Central memory CD8-positive, alpha-beta T cell (primary cell): Measurements from ENCODE around the gene RAD51B.

Experiments
- ATAC-seq: fragments of 150-1000 bp; cut with Tn5 transposase; replicated peaks from 2 replicates; pipeline ENCODE4 v1.10.0; 2022; ENCODE audit warnings: mild to moderate bottlenecking, moderate FRiP score, moderate number of reproducible peaks; ENCODE audit not compliant: poor library complexity, severe bottlenecking; ENCODE audit errors: extremely low read depth
- DNase-seq, 2 donors: peaks; one replicate each; pipeline ENCODE4 v3.0.0; 2021; ENCODE audit warnings: low spot score in 2 of 2
- H3K27ac Mint-ChIP-seq: one replicate; pipeline ENCODE4 v1.8.0; 2022; ENCODE audit warnings: low read depth, mild to moderate bottlenecking, moderate library complexity, mixed read lengths
- H3K27me3 Mint-ChIP-seq: one replicate; pipeline ENCODE4 v1.8.0; 2022; ENCODE audit warnings: mixed read lengths
- H3K36me3 Mint-ChIP-seq: one replicate; pipeline ENCODE4 v1.8.0; 2022; ENCODE audit warnings: mild to moderate bottlenecking, moderate library complexity, mixed read lengths; ENCODE audit not compliant: insufficient read depth
- H3K4me1 Mint-ChIP-seq: one replicate; pipeline ENCODE4 v1.8.0; 2022; ENCODE audit warnings: mixed read lengths
- H3K4me3 Mint-ChIP-seq: one replicate; pipeline ENCODE4 v1.8.0; 2022; ENCODE audit warnings: mild to moderate bottlenecking, moderate library complexity, mixed read lengths
- H3K9me3 Mint-ChIP-seq: one replicate; pipeline ENCODE4 v1.8.0; 2022; ENCODE audit warnings: mixed read lengths

RAD51B gene

GRCh38 chr14:67944605-67945004 lies 125.0 kb downstream of the RAD51B start:
- Mint-ChIP-seq H3K36me3 (no peaks in the 10 kb centered on the region), H3K4me3 (no peak overlapping the region), H3K9me3 (no peaks in the 10 kb centered on the region), H3K4me1 (no peaks in the 10 kb centered on the region), H3K27ac (no peak overlapping the region), H3K27me3 (no peaks in the 10 kb centered on the region)
- DNase-seq (no peak), ATAC-seq (no peak)

- no peak for DNase-seq
- H3K9me3 Mint-ChIP-seq, result no peaks in the 10 kb centered on the region
- H3K27me3 Mint-ChIP-seq, result no peaks in the 10 kb centered on the region
- H3K27ac Mint-ChIP-seq, result no peak overlapping the region
- H3K4me1 Mint-ChIP-seq, result no peaks in the 10 kb centered on the region
- no peak for ATAC-seq
- no peak overlapping the region for H3K4me3 Mint-ChIP-seq
- H3K36me3 Mint-ChIP-seq, result no peaks in the 10 kb centered on the region
Observed at GRCh38 chr14:67949771-67950170, 130.2 kb downstream of the RAD51B start.

DNA sequence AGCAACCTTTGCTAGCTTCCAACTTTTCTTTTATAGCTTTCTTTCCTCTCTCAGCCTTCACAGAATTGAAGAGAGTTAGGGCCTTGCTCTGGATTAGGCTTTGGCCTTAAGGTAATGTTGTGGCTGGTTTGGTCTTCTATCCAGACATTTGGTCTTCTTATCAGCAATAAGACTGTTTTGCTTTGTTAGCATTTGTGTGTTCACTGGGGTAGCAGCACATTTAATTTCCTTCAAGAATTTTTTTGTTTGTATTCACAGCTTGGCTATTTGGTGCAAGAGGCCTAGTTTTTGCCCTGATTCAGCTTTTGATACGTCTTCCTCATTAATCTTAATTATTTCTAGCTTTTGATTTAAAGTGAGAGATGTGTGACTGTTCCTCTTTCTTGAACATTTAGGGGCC lies 130.8 kb downstream of the RAD51B start:
- Mint-ChIP-seq H3K4me1 (no peaks in the 10 kb centered on the region), H3K27me3 (no peaks in the 10 kb centered on the region), H3K27ac (no peak overlapping the region), H3K4me3 (no peak overlapping the region), H3K36me3 (no peaks in the 10 kb centered on the region), H3K9me3 (no peaks in the 10 kb centered on the region)
- DNase-seq (no peak), ATAC-seq (no peak)

DNA sequence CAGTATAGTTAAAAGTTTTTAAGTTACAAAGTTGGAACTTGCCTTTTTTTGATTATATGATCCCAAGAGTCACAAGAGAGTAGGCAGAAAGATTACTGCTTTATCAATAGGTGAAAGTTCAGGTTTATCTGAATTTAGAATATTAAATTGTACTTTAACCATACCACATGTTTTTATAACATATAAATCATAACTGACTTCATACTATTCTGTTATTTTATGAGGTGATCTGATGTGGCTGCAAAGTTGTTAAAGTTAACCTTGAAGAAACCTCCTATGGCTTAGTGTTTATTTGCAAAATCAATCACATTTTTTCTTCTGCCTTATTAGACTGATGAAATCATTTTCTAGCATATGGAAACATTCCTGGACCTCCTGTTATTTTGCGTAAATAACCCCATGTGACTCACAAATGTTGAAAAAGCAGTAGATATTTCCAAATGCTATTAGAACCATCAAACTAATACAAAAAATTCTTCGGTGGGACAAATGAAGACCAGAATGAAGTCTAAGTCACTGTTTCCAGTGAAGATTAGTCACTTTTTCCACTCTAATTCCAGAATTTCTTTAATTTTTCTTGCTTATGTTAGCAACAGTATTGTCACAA lies 132.1 kb downstream of the RAD51B start:
- no peak overlapping the region for H3K27ac Mint-ChIP-seq
- no peaks in the 10 kb centered on the region for H3K4me1 Mint-ChIP-seq
- no peaks in the 10 kb centered on the region for H3K27me3 Mint-ChIP-seq
- H3K9me3 Mint-ChIP-seq, result no peaks in the 10 kb centered on the region
- H3K4me3 Mint-ChIP-seq, result no peak overlapping the region
- ATAC-seq (no peak), DNase-seq (no peak)
- H3K36me3 Mint-ChIP-seq, result no peaks in the 10 kb centered on the region

DNA sequence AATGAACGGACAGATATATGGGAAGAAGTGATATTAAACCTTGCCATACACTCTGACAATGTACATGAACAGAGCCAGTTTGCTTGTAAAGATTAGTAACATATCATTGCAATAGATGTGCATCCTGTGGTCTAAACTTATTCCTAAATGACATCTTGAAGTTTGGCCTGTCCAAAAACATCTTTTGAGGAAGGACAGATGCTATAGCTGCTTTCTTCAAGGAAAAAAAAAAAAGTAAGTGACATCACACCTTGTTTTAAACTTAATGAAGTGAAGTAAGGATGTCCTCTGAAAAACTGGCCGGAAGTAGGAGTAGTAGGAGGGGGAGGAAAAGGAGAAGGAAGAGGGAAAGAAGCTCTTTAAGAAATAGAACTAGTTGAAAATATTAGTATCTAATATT lies 132.8 kb downstream of the RAD51B start:
- no peak for ATAC-seq
- no peak overlapping the region for H3K4me3 Mint-ChIP-seq
- no peaks in the 10 kb centered on the region for H3K27me3 Mint-ChIP-seq
- no peaks in the 10 kb centered on the region for H3K36me3 Mint-ChIP-seq
- no peaks in the 10 kb centered on the region for H3K9me3 Mint-ChIP-seq
- no peaks in the 10 kb centered on the region for H3K4me1 Mint-ChIP-seq
- no peak overlapping the region for H3K27ac Mint-ChIP-seq
- DNase-seq, result no peak

DNA sequence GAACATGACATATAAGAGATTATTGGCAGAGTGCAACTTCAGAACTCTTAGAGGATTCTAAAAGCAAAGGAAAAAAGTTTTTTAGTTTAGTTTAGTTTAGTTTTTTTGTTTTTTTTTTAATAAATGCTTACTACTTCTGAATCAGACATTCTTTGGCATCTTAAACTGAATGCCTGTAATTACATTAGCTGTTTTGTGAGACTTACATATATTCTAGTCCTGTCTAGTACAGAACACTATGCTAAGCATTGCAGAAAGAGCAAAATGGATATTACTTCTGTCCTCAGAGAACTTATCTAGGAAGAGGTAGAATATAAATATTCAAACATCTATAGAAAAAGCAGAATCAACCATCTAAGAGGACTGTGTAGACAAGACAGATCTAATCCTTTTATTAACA lies 133.2 kb downstream of the RAD51B start:
- H3K27ac Mint-ChIP-seq, result no peak overlapping the region
- H3K36me3 Mint-ChIP-seq, result no peaks in the 10 kb centered on the region
- DNase-seq (no peak), ATAC-seq (no peak)
- no peaks in the 10 kb centered on the region for H3K9me3 Mint-ChIP-seq
- H3K27me3 Mint-ChIP-seq, result no peaks in the 10 kb centered on the region
- H3K4me3 Mint-ChIP-seq, result no peak overlapping the region
- no peaks in the 10 kb centered on the region for H3K4me1 Mint-ChIP-seq

GRCh38 chr14:67955261-67955660 lies 135.7 kb downstream of the RAD51B start:
- Mint-ChIP-seq H3K27ac (no peak overlapping the region), H3K9me3 (no peaks in the 10 kb centered on the region), H3K4me1 (no peaks in the 10 kb centered on the region), H3K4me3 (no peak overlapping the region), H3K27me3 (no peaks in the 10 kb centered on the region), H3K36me3 (no peaks in the 10 kb centered on the region)
- DNase-seq (no peak), ATAC-seq (no peak)

- Mint-ChIP-seq H3K27ac (no peak overlapping the region), H3K4me3 (no peak overlapping the region), H3K36me3 (peaks cover 3% of the 10 kb centered on the region), H3K9me3 (no peaks in the 10 kb centered on the region), H3K4me1 (no peaks in the 10 kb centered on the region), H3K27me3 (no peaks in the 10 kb centered on the region)
- no peak for DNase-seq
- ATAC-seq, result no peak
Observed at GRCh38 chr14:67957946-67958345, 138.4 kb downstream of the RAD51B start.

DNA sequence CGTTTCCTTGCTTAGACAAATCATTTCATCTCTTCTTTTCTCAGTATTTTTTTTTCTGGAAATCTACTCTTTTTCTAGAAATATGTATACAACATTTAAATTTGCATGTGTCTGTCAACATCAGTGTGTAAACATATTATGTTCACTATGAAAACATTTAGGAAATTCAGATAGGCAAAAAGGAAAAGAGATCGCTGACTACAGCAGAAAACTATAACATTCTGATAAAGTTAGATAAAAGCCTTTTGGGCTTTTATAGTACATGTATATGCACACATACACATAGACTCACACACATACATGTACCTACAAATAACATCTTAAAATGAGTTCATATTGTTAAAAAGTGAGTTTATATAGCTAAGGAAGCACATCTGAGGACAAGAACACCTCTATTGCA lies 142.1 kb downstream of the RAD51B start:
- Mint-ChIP-seq H3K36me3 (peaks cover 6% of the 10 kb centered on the region), H3K4me1 (no peaks in the 10 kb centered on the region), H3K27me3 (no peaks in the 10 kb centered on the region), H3K4me3 (no peak overlapping the region), H3K27ac (no peak overlapping the region), H3K9me3 (no peaks in the 10 kb centered on the region)
- DNase-seq (no peak), ATAC-seq (no peak)

- no peak overlapping the region for H3K27ac Mint-ChIP-seq
- DNase-seq, result no peak
- ATAC-seq, result no peak
Observed at GRCh38 chr14:67962215-67962644, 142.7 kb downstream of the RAD51B start.

GRCh38 chr14:67963545-67963944 lies 144.0 kb downstream of the RAD51B start:
- Mint-ChIP-seq H3K9me3 (no peaks in the 10 kb centered on the region), H3K27ac (no peak overlapping the region), H3K4me3 (no peak overlapping the region), H3K36me3 (peaks cover 6% of the 10 kb centered on the region), H3K27me3 (no peaks in the 10 kb centered on the region), H3K4me1 (no peaks in the 10 kb centered on the region)
- ATAC-seq (no peak), DNase-seq (no peak)

More at GRCh38 chr14:67962215-67962644, 142.7 kb downstream of the RAD51B start:
- H3K27me3 Mint-ChIP-seq, result no peaks in the 10 kb centered on the region
- no peaks in the 10 kb centered on the region for H3K4me1 Mint-ChIP-seq
- H3K9me3 Mint-ChIP-seq, result no peaks in the 10 kb centered on the region
- no peak overlapping the region for H3K4me3 Mint-ChIP-seq
- H3K36me3 Mint-ChIP-seq, result peaks cover 6% of the 10 kb centered on the region

DNA sequence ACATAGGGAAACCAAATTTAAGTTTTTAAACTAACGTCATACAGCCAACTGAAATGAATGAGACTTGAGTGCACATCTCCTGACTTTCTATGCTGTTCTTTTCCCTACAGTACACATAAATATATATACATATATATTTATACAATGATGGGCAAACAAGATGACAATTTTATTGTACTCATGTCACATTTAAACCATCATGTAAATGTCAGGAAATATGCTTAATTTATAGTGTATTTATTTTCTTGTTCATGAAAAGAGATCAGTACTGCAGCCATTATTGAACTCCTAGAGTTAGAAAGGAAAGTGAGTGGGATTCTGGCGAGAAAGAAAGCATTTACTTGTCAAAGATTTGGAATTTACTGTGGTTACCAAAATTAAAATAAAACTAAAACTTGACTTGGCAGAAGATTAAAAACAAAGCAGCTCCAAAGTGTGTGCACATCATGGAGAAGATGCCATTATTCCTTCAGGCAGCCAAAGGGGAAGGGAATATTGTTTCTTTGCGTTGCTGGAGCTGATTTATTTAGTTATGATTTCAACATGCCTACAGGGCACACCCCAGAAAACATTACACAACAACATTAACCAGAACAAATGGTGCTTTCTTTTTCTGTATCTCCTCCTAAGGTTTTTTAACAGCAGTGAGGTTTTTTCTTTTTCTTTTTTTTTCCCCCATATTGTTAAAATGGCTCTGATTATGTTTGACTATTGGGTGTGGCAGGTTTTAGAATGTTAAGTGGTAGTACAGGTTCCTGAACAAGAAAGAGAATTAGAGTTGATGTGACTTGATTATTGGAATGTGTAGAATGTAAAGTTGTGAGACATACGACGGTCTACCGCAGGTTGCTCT lies 144.6 kb downstream of the RAD51B start:
- Mint-ChIP-seq H3K27ac (no peak overlapping the region), H3K36me3 (peaks cover 6% of the 10 kb centered on the region)

DNA sequence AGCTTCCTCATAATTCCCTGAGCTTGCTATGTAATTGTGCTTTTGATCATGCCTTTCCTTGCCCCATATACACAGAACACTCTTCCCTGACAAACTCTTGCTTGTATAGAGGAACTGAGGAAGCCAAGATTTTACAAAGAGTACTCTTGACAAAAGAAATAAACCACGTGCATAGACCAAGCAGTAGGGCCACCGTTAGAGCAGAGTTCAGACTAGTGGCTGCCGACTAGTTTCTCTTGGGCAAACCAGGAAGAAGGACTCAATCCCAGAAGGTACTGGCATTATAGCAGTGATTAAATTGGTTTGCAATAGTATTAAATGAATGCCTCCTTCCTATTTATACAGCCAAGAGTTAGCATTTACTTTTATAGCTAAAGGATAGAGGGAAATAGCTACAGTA lies 146.1 kb downstream of the RAD51B start:
- DNase-seq (no peak), ATAC-seq (no peak)
- H3K4me1 Mint-ChIP-seq, result no peaks in the 10 kb centered on the region
- H3K36me3 Mint-ChIP-seq, result peaks cover 6% of the 10 kb centered on the region
- no peak overlapping the region for H3K27ac Mint-ChIP-seq
- H3K4me3 Mint-ChIP-seq, result no peak overlapping the region
- H3K9me3 Mint-ChIP-seq, result no peaks in the 10 kb centered on the region
- H3K27me3 Mint-ChIP-seq, result no peaks in the 10 kb centered on the region

More for the DNA sequence above, 144.6 kb downstream of the RAD51B start:
- Mint-ChIP-seq H3K27me3 (no peaks in the 10 kb centered on the region), H3K9me3 (no peaks in the 10 kb centered on the region), H3K4me3 (no peak overlapping the region), H3K4me1 (no peaks in the 10 kb centered on the region)
- no peak for DNase-seq
- no peak for ATAC-seq
